H1 (cell line): ENCODE measurements around the gene YOD1.

Experiments used
- CTCF ChIP-seq, 3 experiments: IDR thresholded peaks; 1 replicate in 2 of 3; 2 replicates in 1 of 3; pipeline versions ENCODE4 v1.5.1 to v1.6.1; 2011; ENCODE audit warnings: low read length in 3 of 3, mild to moderate bottlenecking in 3 of 3, inconsistent platforms in 2 of 3, low read depth in 1 of 3, moderate library complexity in 1 of 3; ENCODE audit not compliant: insufficient read depth in 1 of 3; ENCODE audit errors: control extremely low read depth in 1 of 3
- EGR1 ChIP-seq: IDR thresholded peaks from 2 replicates; pipeline ENCODE4 v1.6.1; 2011; ENCODE audit warnings: low read depth, low read length, borderline replicate concordance
- EP300 ChIP-seq, 2 experiments: IDR thresholded peaks; 1 replicate in 1 of 2; 2 replicates in 1 of 2; pipeline ENCODE4 v1.6.1; 2011 to 2012; ENCODE audit warnings: low read depth in 2 of 2, low read length in 2 of 2, mild to moderate bottlenecking in 2 of 2, borderline replicate concordance in 1 of 2, inconsistent platforms in 1 of 2, moderate library complexity in 1 of 2
- MAX ChIP-seq: IDR thresholded peaks from 2 replicates; pipeline ENCODE4 v1.6.1; 2012; ENCODE audit warnings: inconsistent platforms
- POLR2A ChIP-seq, 2 experiments: IDR thresholded peaks; 1 replicate in 1 of 2; 2 replicates in 1 of 2; pipeline ENCODE4 v1.6.1; 2011; ENCODE audit warnings: low read depth in 2 of 2, low read length in 2 of 2, mild to moderate bottlenecking in 2 of 2; ENCODE audit errors: control extremely low read depth in 1 of 2
- RAD21 ChIP-seq, 2 experiments: IDR thresholded peaks in 1 of 2; conservative IDR thresholded peaks in 1 of 2; 2 replicates each; pipeline ENCODE4 v1.6.1; 2011; ENCODE audit warnings: low read depth in 2 of 2, low read length in 2 of 2, improper control_type of control experiment in 1 of 2, inconsistent platforms in 1 of 2, mild to moderate bottlenecking in 1 of 2, moderate library complexity in 1 of 2
- TAF1 ChIP-seq: IDR thresholded peaks from 2 replicates; pipeline ENCODE4 v1.6.1; 2011; ENCODE audit warnings: mild to moderate bottlenecking, low read depth, low read length

DNA sequence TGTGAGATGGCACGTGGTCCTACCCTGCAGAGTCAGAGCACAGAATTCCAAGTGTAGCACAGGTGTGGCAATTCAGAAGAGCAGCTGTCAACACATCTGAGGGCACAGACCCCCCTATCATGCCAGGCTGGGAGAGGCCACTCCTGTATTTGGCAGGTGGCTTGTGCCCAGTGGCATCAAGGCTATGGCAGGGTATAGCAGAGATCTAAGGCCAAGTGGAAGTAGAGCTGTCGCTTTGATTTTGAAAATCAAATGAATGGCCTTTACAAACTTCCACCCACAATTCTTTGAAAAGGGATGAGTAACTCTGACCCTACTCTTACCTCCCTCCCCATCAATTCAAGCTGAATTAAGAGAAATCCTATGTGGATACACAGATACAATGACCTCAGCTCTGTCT is 31.8 kb downstream of the YOD1 start:
- no peak for TF ChIP-seq POLR2A (IDR thresholded peaks at IDR 0.05; ENCODE audit: control extremely low read depth in 1 of 2, low read depth in 2 of 2, low read length in 2 of 2)
- TF ChIP-seq EGR1: no peak
- TF ChIP-seq RAD21 (IDR thresholded peaks at IDR 0.05 in 1 of 2, conservative IDR thresholded peaks at IDR 0.05 in 1 of 2; ENCODE audit: low read depth in 2 of 2, low read length in 2 of 2): no peak
- no peak for TF ChIP-seq CTCF (IDR thresholded peaks at IDR 0.05; ENCODE audit: control extremely low read depth in 1 of 3, insufficient read depth in 1 of 3, low read depth in 1 of 3, low read length in 3 of 3)
- no peak for TF ChIP-seq MAX
- TF ChIP-seq EP300 (IDR thresholded peaks at IDR 0.05; ENCODE audit: borderline replicate concordance in 1 of 2, low read depth in 2 of 2, low read length in 2 of 2): no peak
- TF ChIP-seq TAF1: no peak
